ENCODE results near the gene SPP2. TPM values are rescaled to one million over a fixed set of nuclear protein-coding genes. Genes with fewer than 3 reads are reported as not detected.

The SPP2 gene
- total RNA-seq, 1 experiment from 2014 or later: not detected

GRCh38 chr2:234102112-234102511 is 51.6 kb downstream of the SPP2 start:
- H2BK120ac ChIP-seq (ENCODE audit: low read depth, low read length, poor library complexity, severe bottlenecking): no peak overlapping the region
- no peak overlapping the region for H4K91ac ChIP-seq (ENCODE audit: insufficient read length, low read depth, low read length)
- peak; percentile 15; the same call in 1 of the 3 replicates for TF ChIP-seq CTCF (conservative IDR thresholded peaks at IDR 0.05)
- Mint-ChIP-seq H3K4me3 (no peak overlapping the region), H3K27me3 (ENCODE audit: low read depth) (peaks cover 3% of the 10 kb centered on the region), H3K36me3 (ENCODE audit: insufficient read depth in 1 of 3, low read depth in 3 of 3) (no peaks in the 10 kb centered on the region), H3K27ac (no peak overlapping the region), H3K9me3 (peaks cover 2 to 3% of the 10 kb centered on the region in 2 experiments; a peak in 2 of 5 replicates), H3K4me1 (no peaks in the 10 kb centered on the region)
- H3K14ac ChIP-seq (ENCODE audit: insufficient read depth, low read length): no peak overlapping the region; the same call in 1 of the 2 replicates
- H2BK15ac ChIP-seq (ENCODE audit: low read depth, low read length): no peak overlapping the region
- DNase-seq: no peak
- no peak overlapping the region for H2AK5ac ChIP-seq (ENCODE audit: insufficient read length, low read length)
- no peak overlapping the region for H3K4ac ChIP-seq (ENCODE audit: low read depth, low read length)
- H3K79me1 ChIP-seq (ENCODE audit: insufficient read depth, low read depth, low read length, poor library complexity, severe bottlenecking): no peaks in the 10 kb centered on the region
- no peak overlapping the region for H4K8ac ChIP-seq (replicated peaks; ENCODE audit: insufficient read length, low read depth, low read length)
- H3K27ac ChIP-seq (ENCODE audit: insufficient read length, low read depth, low read length): no peak overlapping the region
- no peak overlapping the region for H2BK5ac ChIP-seq (ENCODE audit: insufficient read length, low read length)
- no peaks in the 10 kb centered on the region for H3K4me1 ChIP-seq (ENCODE audit: insufficient read depth, low read length)
- no peak overlapping the region for H3K4me2 ChIP-seq (ENCODE audit: insufficient read depth, insufficient read length, low read length)
- H2BK12ac ChIP-seq (ENCODE audit: insufficient read length, low read depth, low read length): no peak overlapping the region
- no CpG with 5 or more reads among the region's 3 CpGs for WGBS (ENCODE audit: extremely low coverage, insufficient read length, low lambda C conversion rate)
- no peak overlapping the region for H3K56ac ChIP-seq (ENCODE audit: insufficient read length, low read depth, low read length)
- no peak overlapping the region for H3K18ac ChIP-seq (ENCODE audit: insufficient read length, low read depth, low read length)
- no peak overlapping the region for H2BK20ac ChIP-seq (ENCODE audit: low read depth, low read length, poor library complexity, severe bottlenecking)
- no peaks in the 10 kb centered on the region for H4K20me1 ChIP-seq (ENCODE audit: control insufficient read depth, insufficient read depth, insufficient read length)
- H3T11ph ChIP-seq (ENCODE audit: low read length): no peak overlapping the region
- H3K79me2 ChIP-seq (ENCODE audit: insufficient read depth, low read length): no peaks in the 10 kb centered on the region
- H3K23me2 ChIP-seq (ENCODE audit: insufficient read length, low read depth, low read length, poor library complexity, severe bottlenecking): no peaks in the 10 kb centered on the region
- H4K5ac ChIP-seq (ENCODE audit: insufficient read length, low read depth, low read length): no peak overlapping the region
- H3K9ac ChIP-seq (ENCODE audit: extremely low read depth, insufficient read length, low read length): no peak overlapping the region
- no peak overlapping the region for H3K23ac ChIP-seq (ENCODE audit: insufficient read length, low read depth, low read length)
- no peaks in the 10 kb centered on the region for H3K27me3 ChIP-seq (ENCODE audit: insufficient read depth, low read length)
- H3K9me3 ChIP-seq (ENCODE audit: control insufficient read depth, low read depth, low read length): no peaks in the 10 kb centered on the region
- no peak overlapping the region for H2AFZ ChIP-seq (ENCODE audit: low read length)

All from H9 (cell line).